RWPE2 (cell line): Measurements from ENCODE around the gene GPR160.

Experiments used
- ATAC-seq: fragments of 200-7000 bp; cut with Tn5 transposase; 3 replicates; pipeline ENCODE4 v1.9.1; 2021; ENCODE audit warnings: low read depth
- DNase-seq: peaks from one replicate; pipeline ENCODE4 v3.0.0-alpha.2; 2020; ENCODE audit warnings: low spot score
- H3K27ac ChIP-seq: fragments of 450-650 bp; 2 replicates; pipeline ENCODE4 v1.5.1; 2017; ENCODE audit warnings: mild to moderate bottlenecking; ENCODE audit not compliant: poor library complexity, severe bottlenecking
- H3K27me3 ChIP-seq: fragments of 250-450 bp; sonication (Bioruptor Pico); 2 replicates; pipeline ENCODE4 v1.5.1; 2021; ENCODE audit warnings: mild to moderate bottlenecking, moderate library complexity; ENCODE audit not compliant: insufficient read depth, poor library complexity, severe bottlenecking
- H3K36me3 ChIP-seq: fragments of 250-450 bp; sonication (Bioruptor Pico); 2 replicates; pipeline ENCODE4 v1.5.1; 2020; ENCODE audit warnings: low read depth, mild to moderate bottlenecking, moderate library complexity
- H3K4me1 ChIP-seq: fragments of 250-450 bp; sonication (Bioruptor Pico); 2 replicates; pipeline ENCODE4 v1.5.1; 2021; ENCODE audit warnings: mild to moderate bottlenecking, moderate library complexity; ENCODE audit not compliant: insufficient read depth, poor library complexity, severe bottlenecking
- H3K4me3 ChIP-seq: fragments of 250-450 bp; sonication (Bioruptor Pico); 2 replicates; pipeline ENCODE4 v1.5.1; 2021; ENCODE audit warnings: mild to moderate bottlenecking, moderate library complexity; ENCODE audit not compliant: severe bottlenecking
- H3K9me3 ChIP-seq: fragments of 250-450 bp; sonication (Bioruptor Pico); 2 replicates; pipeline ENCODE4 v1.5.1; 2021; ENCODE audit warnings: mild to moderate bottlenecking, moderate library complexity; ENCODE audit not compliant: severe bottlenecking
- CTCF ChIP-seq: fragments of 450-650 bp; IDR thresholded peaks from one replicate; pipeline ENCODE4 v1.5.1; 2017; ENCODE audit warnings: mild to moderate bottlenecking, moderate library complexity; ENCODE audit not compliant: poor library complexity, severe bottlenecking

The GPR160 gene

GRCh38 chr3:170038434-170039110 lies 777 bp downstream of the GPR160 start:
- Histone ChIP-seq H3K36me3 (no peaks in the 10 kb centered on the region), H3K27me3 (peaks cover 21% of the 10 kb centered on the region), H3K9me3 (no peaks in the 10 kb centered on the region), H3K4me3 (peak overlapping the region; percentile 48), H3K4me1 (no peaks in the 10 kb centered on the region), H3K27ac (no peak overlapping the region)
- DNase-seq (no peak), ATAC-seq (peak; percentile 24; the same call in 2 of the 3 replicates)
- no peak for TF ChIP-seq CTCF

- H3K36me3 ChIP-seq = no peaks in the 10 kb centered on the region
- no peaks in the 10 kb centered on the region for H3K4me1 ChIP-seq
Measured at GRCh38 chr3:170040418-170040817, 2.6 kb downstream of the GPR160 start.

GRCh38 chr3:170043506-170043905 lies 5.7 kb downstream of the GPR160 start:
- Histone ChIP-seq H3K4me1 (no peaks in the 10 kb centered on the region), H3K4me3 (no peak overlapping the region), H3K27me3 (peaks cover 20% of the 10 kb centered on the region), H3K36me3 (no peaks in the 10 kb centered on the region), H3K27ac (no peak overlapping the region), H3K9me3 (no peaks in the 10 kb centered on the region)
- ATAC-seq = no peak
- DNase-seq = no peak
- TF ChIP-seq CTCF = no peak

More at GRCh38 chr3:170040418-170040817, 2.6 kb downstream of the GPR160 start:
- no peak for TF ChIP-seq CTCF
- DNase-seq (no peak), ATAC-seq (no peak)
- H3K4me3 ChIP-seq = no peak overlapping the region
- H3K27me3 ChIP-seq = peaks cover 21% of the 10 kb centered on the region
- H3K9me3 ChIP-seq = no peaks in the 10 kb centered on the region
- H3K27ac ChIP-seq = no peak overlapping the region

- Histone ChIP-seq H3K27ac (no peak overlapping the region), H3K9me3 (no peaks in the 10 kb centered on the region), H3K27me3 (peaks cover 12% of the 10 kb centered on the region), H3K4me1 (no peaks in the 10 kb centered on the region), H3K36me3 (no peaks in the 10 kb centered on the region), H3K4me3 (no peak overlapping the region)
- TF ChIP-seq CTCF = no peak
- ATAC-seq (no peak), DNase-seq (no peak)
Measured at GRCh38 chr3:170044271-170044670, 6.5 kb downstream of the GPR160 start.

GRCh38 chr3:170044795-170045244 lies 7.0 kb downstream of the GPR160 start:
- no peak for TF ChIP-seq CTCF
- no peak for DNase-seq

More at GRCh38 chr3:170044795-170045244, 7.0 kb downstream of the GPR160 start:
- H3K4me3 ChIP-seq = no peak overlapping the region
- no peaks in the 10 kb centered on the region for H3K4me1 ChIP-seq
- ATAC-seq = no peak
- no peak overlapping the region for H3K27ac ChIP-seq
- peaks cover 9% of the 10 kb centered on the region for H3K27me3 ChIP-seq
- H3K36me3 ChIP-seq = no peaks in the 10 kb centered on the region
- H3K9me3 ChIP-seq = no peaks in the 10 kb centered on the region
